GM18861 (cell line): ENCODE data around the gene OR2A42.
A peak's percentile ranks its signal among the peaks of the same experiment; 100 is the strongest.
"Not testable (repeated sequence)": the region's sequence is repeated elsewhere in the genome, so short reads cannot be mapped to it uniquely, and the experiment has no call there.

ENCODE experiments used
- ATAC-seq: cut with Tn5 transposase; IDR thresholded peaks from one replicate; pipeline ENCODE4 v1.9.1; 2021; ENCODE audit not compliant: unreplicated experiment

OR2A42 gene

GRCh38 chr7:144223675-144224074, 15.7 kb downstream of the OR2A42 start:
- ATAC-seq, result not testable (repeated sequence)

- ATAC-seq, result not testable (repeated sequence)
These were observed 18.9 kb downstream of the OR2A42 start for GRCh38 chr7:144220531-144220930.

GRCh38 chr7:144219149-144219548, 20.3 kb downstream of the OR2A42 start:
- ATAC-seq, result not testable (repeated sequence)

- not testable (repeated sequence) for ATAC-seq
These were observed 20.8 kb downstream of the OR2A42 start for GRCh38 chr7:144218581-144218980.

GRCh38 chr7:144217200-144217599, 22.2 kb downstream of the OR2A42 start:
- ATAC-seq, result not testable (repeated sequence)

- not testable (repeated sequence) for ATAC-seq
These were observed 34.1 kb downstream of the OR2A42 start for GRCh38 chr7:144205306-144205705.

GRCh38 chr7:144203086-144203485, 36.3 kb downstream of the OR2A42 start:
- not testable (repeated sequence) for ATAC-seq

- peak; percentile 26 for ATAC-seq
These were observed 37.4 kb downstream of the OR2A42 start for GRCh38 chr7:144201978-144202377.

- ATAC-seq, result not testable (repeated sequence)
These were observed 40.5 kb downstream of the OR2A42 start for GRCh38 chr7:144198934-144199333.

GRCh38 chr7:144195212-144195872, 44.1 kb downstream of the OR2A42 start, which contains the start of gene ARHGEF35:
Gene ARHGEF35 (minus strand): TSS chr7:144195833. CDS start chr7:144188383, 7,450 bp downstream.
- peak; percentile 69 for ATAC-seq

- ATAC-seq, result not testable (repeated sequence)
These were observed 45.0 kb downstream of the OR2A42 start for GRCh38 chr7:144194453-144194852.

- ATAC-seq, result not testable (repeated sequence)
These were observed 45.6 kb downstream of the OR2A42 start for GRCh38 chr7:144193782-144194181.

GRCh38 chr7:144188578-144189171, 50.7 kb downstream of the OR2A42 start:
- not testable (repeated sequence) for ATAC-seq

GRCh38 chr7:144187848-144188247, 51.6 kb downstream of the OR2A42 start:
- not testable (repeated sequence) for ATAC-seq

GRCh38 chr7:144183166-144183565, 56.2 kb downstream of the OR2A42 start, which contains the start of gene CTAGE4:
Gene CTAGE4 (plus strand): TSS chr7:144183466. CDS start chr7:144183504, 38 bp downstream.
- not testable (repeated sequence) for ATAC-seq

- not testable (repeated sequence) for ATAC-seq
These were observed 60.3 kb downstream of the OR2A42 start for GRCh38 chr7:144179165-144179479.

GRCh38 chr7:144178380-144179164, 60.8 kb downstream of the OR2A42 start:
- peak; percentile 89 for ATAC-seq
